GM12878 (cell line): ENCODE results near the gene IER2. TPM values are rescaled to one million over a fixed set of nuclear protein-coding genes. Genes with fewer than 3 reads are reported as not detected.

ENCODE experiments used
- ATAC-seq: fragments of 200-7000 bp; cut with Tn5 transposase; 3 replicates; pipeline ENCODE4 v1.9.1; 2020; ENCODE audit warnings: mild to moderate bottlenecking, moderate library complexity
- BruUV-seq: library from RNA; stranded (reverse); fragments of 400-500 nt; replicated peaks from 2 replicates; lab custom pipeline; 2021; lab: Mats Ljungman, UMichigan
- CTCF ChIA-PET: fragments of 300-600 bp; sonication (Branson Sonifier 250); formaldehyde crosslinking; extraction: SDS; loops from one replicate; lab custom pipeline; 2021; ENCODE audit warnings: inconsistent platforms; lab: Yijun Ruan, JAX
- POLR2A ChIA-PET: fragments of 350-600 bp; formaldehyde crosslinking; extraction: SDS; loops from one replicate; lab custom pipeline; 2021; ENCODE audit warnings: inconsistent platforms; lab: Charles Lee
- RAD21 ChIA-PET: fragments of 300-600 bp; sonication (Branson Sonifier 250); formaldehyde crosslinking; loops from one replicate; lab custom pipeline; 2023; ENCODE audit warnings: antibody characterized with exemption; ENCODE audit not compliant: unreplicated experiment; lab: Charles Lee
- SMC1A ChIA-PET: fragments of 300-600 bp; sonication (Branson Sonifier 250); formaldehyde crosslinking; loops from one replicate; lab custom pipeline; 2023; ENCODE audit not compliant: unreplicated experiment, uncharacterized antibody; lab: Charles Lee
- DNase-seq: peaks from one replicate; pipeline ENCODE4 v3.0.0-alpha.2; 2011; ENCODE audit warnings: low read depth, low spot score
- FAIRE-seq: peaks from 3 replicates; lab custom pipeline; 2011; peaks lifted over from hg19 to GRCh38; lab: Jason Lieb, UNC
- H2AFZ ChIP-seq: 2 replicates; pipeline ENCODE4 v1.6.0; 2011; ENCODE audit warnings: low read depth, low read length, control low read depth; ENCODE audit not compliant: control insufficient read depth
- H3K27ac ChIP-seq: 2 replicates; pipeline ENCODE4 v1.5.1; 2011; ENCODE audit warnings: control low read depth; ENCODE audit not compliant: control insufficient read depth, insufficient read depth
- H3K27me3 ChIP-seq, 2 experiments: replicated peaks in 1 of 2; 2 replicates each; pipeline versions ENCODE4 v1.6.0 to v1.6.1; 2011; ENCODE audit warnings: low read length in 1 of 2; ENCODE audit not compliant: control insufficient read depth in 2 of 2, insufficient read depth in 2 of 2
- H3K36me3 ChIP-seq, 2 experiments: 2 replicates each; pipeline ENCODE4 v1.5.1; 2011; ENCODE audit warnings: low read length in 1 of 2; ENCODE audit not compliant: control insufficient read depth in 2 of 2, insufficient read depth in 2 of 2
- H3K4me1 ChIP-seq: 2 replicates; pipeline ENCODE4 v1.6.1; 2011; ENCODE audit warnings: mild to moderate bottlenecking, low read length, moderate library complexity, mixed read lengths; ENCODE audit not compliant: control insufficient read depth, insufficient read depth
- H3K4me2 ChIP-seq: 2 replicates; pipeline ENCODE4 v1.6.0; 2011; ENCODE audit warnings: control low read depth; ENCODE audit not compliant: control insufficient read depth, insufficient read depth
- H3K4me3 ChIP-seq: fragments of 200-600 bp; sonication (generic); 2 replicates; pipeline ENCODE4 v1.5.1; 2016
- H3K79me2 ChIP-seq: 2 replicates; pipeline ENCODE4 v1.6.0; 2011; ENCODE audit warnings: low read length; ENCODE audit not compliant: control insufficient read depth, insufficient read depth
- H3K9ac ChIP-seq: 2 replicates; pipeline ENCODE4 v1.8.0; 2011; ENCODE audit warnings: low read length, control low read depth, mixed read lengths; ENCODE audit not compliant: control insufficient read depth, insufficient read depth
- H3K9me3 ChIP-seq: replicated peaks from 3 replicates; pipeline ENCODE4 v1.5.1; 2011; ENCODE audit warnings: mild to moderate bottlenecking, low read length; ENCODE audit not compliant: control insufficient read depth, insufficient read depth
- H4K20me1 ChIP-seq: 2 replicates; pipeline ENCODE4 v1.6.0; 2011; ENCODE audit not compliant: control insufficient read depth, insufficient read depth
- CTCF ChIP-seq, 3 experiments: IDR thresholded peaks in 2 of 3; conservative IDR thresholded peaks in 1 of 3; 2 replicates each; pipeline ENCODE4 v1.5.1; 2011; ENCODE audit warnings: low read depth in 3 of 3, low read length in 3 of 3, mild to moderate bottlenecking in 3 of 3, control low read depth in 2 of 3, moderate library complexity in 2 of 3, inconsistent platforms in 1 of 3, mixed read lengths in 1 of 3; ENCODE audit not compliant: control insufficient read depth in 2 of 3, insufficient read depth in 1 of 3; ENCODE audit errors: extremely low read depth in 1 of 3
- IRF5 ChIP-seq: fragments of 450-650 bp; IDR thresholded peaks from 2 replicates; pipeline ENCODE4 v1.6.1; 2017; ENCODE audit warnings: borderline replicate concordance
- KLF5 ChIP-seq: fragments of 450-650 bp; IDR thresholded peaks from 2 replicates; pipeline ENCODE4 v1.6.1; 2014; ENCODE audit warnings: mild to moderate bottlenecking; ENCODE audit not compliant: partially characterized antibody
- SREBF2 ChIP-seq: IDR thresholded peaks from 2 replicates; pipeline ENCODE4 v1.6.1; 2012; ENCODE audit warnings: mild to moderate bottlenecking, low read length
- ZNF24 ChIP-seq: fragments of 450-650 bp; IDR thresholded peaks from 2 replicates; pipeline ENCODE4 v1.6.1; 2017; ENCODE audit warnings: antibody characterized with exemption, mild to moderate bottlenecking
- WGBS: methylation state at CpG from one replicate; pipeline ENCODE4 v1.1.6; 2016; ENCODE audit warnings: low lambda C conversion rate; ENCODE audit not compliant: insufficient replicate concordance, insufficient coverage; ENCODE audit errors: missing lambda C conversion rate; 5-methylcytosine and 5-hydroxymethylcytosine counted together
- in situ Hi-C: fragments of 300-500 bp; cut with MboI; formaldehyde crosslinking; loops from 9 replicates; pipeline ENCODE4 v1.14.3; 2018; ENCODE audit warnings: mixed read lengths
- intact Hi-C: fragments of 100-400 bp; cut with micrococcal nuclease; formaldehyde crosslinking; loops from one replicate; pipeline ENCODE4 v1.14.2; 2022; ENCODE audit not compliant: unreplicated experiment
- polyA plus RNA-seq, 11 experiments: library from polyadenylated mRNA; depleted of rRNA in 4 of 11; unstranded in 6 of 11; stranded (reverse) in 5 of 11; fragments of >200 nt; fragmentation: Nextera tagmentation in 4 of 11; fragmentation: Illumina TruSeq in 1 of 11; extraction: Ambion mirVana in 4 of 11; extraction: Trizol in 1 of 11; gene quantifications; 1 replicate in 1 of 11; 2 replicates in 10 of 11; pipeline versions ENCODE4 v1.2.1 to v1.2.3, GENCODE V29; 2011 to 2016; ENCODE audit warnings: inconsistent platforms in 2 of 11, missing spikeins in 2 of 11, low read depth in 1 of 11
- total RNA-seq, 4 experiments: library from RNA; depleted of rRNA in 3 of 4; stranded (reverse); fragments of >200 nt in 3 of 4; fragmentation: Illumina TruSeq in 1 of 4; extraction: Trizol in 1 of 4; gene quantifications; 2 replicates each; pipeline versions ENCODE4 v1.2.1 to v1.2.3, GENCODE V29; 2013 to 2021

Gene IER2
- total and polyA plus RNA-seq, 10 of the 15 experiments (the other 5 are each of a cell fraction or from before 2014, with no cell fraction given): 2.8 to 94.5 (median 24.9) TPM

GRCh38 chr19:13129384-13129783 is 20.8 kb upstream of the IER2 start:
- no peak for ATAC-seq
- in situ Hi-C loops: no loop called here
- intact Hi-C loops: no loop called here
- Histone ChIP-seq H3K27me3 (no peaks in the 10 kb centered on the region), H3K27ac (no peak overlapping the region), H3K36me3 (peaks cover 0 to 3% of the 10 kb centered on the region in 2 experiments), H3K4me3 (no peak overlapping the region), H3K4me2 (no peak overlapping the region), H2AFZ (no peak overlapping the region), H3K9ac (no peak overlapping the region), H4K20me1 (peaks cover 7% of the 10 kb centered on the region), H3K79me2 (peaks cover 17% of the 10 kb centered on the region), H3K9me3 (no peaks in the 10 kb centered on the region), H3K4me1 (no peaks in the 10 kb centered on the region)
- POLR2A ChIA-PET: interaction anchor here (1.0 kb wide), 1 partner anchor 9 kb away, joined by 3 read pairs; no protein-coding TSS in a partner anchor
- TF ChIP-seq KLF5 (no peak), CTCF (IDR thresholded peaks at IDR 0.05 in 2 of 3, conservative IDR thresholded peaks at IDR 0.05 in 1 of 3; ENCODE audit: control insufficient read depth in 2 of 3, extremely low read depth in 1 of 3, insufficient read depth in 1 of 3, low read depth in 3 of 3, low read length in 3 of 3) (no peak), ZNF24 (no peak), IRF5 (no peak), SREBF2 (no peak)
- SMC1A ChIA-PET: no interaction called here
- RAD21 ChIA-PET: interaction anchor here (0.8 kb wide), 1 partner anchor 85 kb away, joined by 5 read pairs; no protein-coding TSS in a partner anchor
- CTCF ChIA-PET: interaction anchor here (1.5 kb wide), 1 partner anchor 68 kb away, joined by 3 read pairs; no protein-coding TSS in a partner anchor
- no peak for FAIRE-seq
- no peak for DNase-seq
- BruUV-seq: no TSS peak
- WGBS: 91% methylated on average over 9 of the region's 9 CpGs
